ENCODE results near the gene SLC29A2.
"Not testable (repeated sequence)": the region's sequence is repeated elsewhere in the genome, so short reads cannot be mapped to it uniquely, and the experiment has no call there.

The SLC29A2 gene

DNA sequence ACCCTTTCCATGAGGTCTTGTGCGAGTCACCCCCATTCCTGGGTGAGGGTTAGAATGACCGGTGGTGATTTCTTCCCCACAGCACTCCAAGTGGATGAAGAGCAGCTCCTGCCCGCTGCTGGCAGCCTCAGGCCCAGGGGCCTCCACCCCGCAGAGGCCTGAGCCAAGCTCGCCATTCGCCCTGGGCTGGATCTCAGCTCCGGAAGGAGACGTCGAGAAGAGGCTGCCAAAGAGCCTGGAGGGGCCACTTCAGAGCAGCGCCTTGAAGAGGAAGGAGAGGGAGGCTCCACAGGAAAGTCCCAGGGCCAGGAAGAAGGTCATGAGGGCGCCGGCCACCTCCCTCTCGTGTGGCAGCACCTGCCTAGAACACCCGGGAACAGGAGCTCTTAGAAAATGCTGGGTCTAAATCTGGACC lies 8.4 kb downstream of the SLC29A2 start:
- Histone ChIP-seq H3K9ac (ENCODE audit: low read length) (no peak overlapping the region), H3K27ac (ENCODE audit: low read depth, low read length) (no peak overlapping the region), H3K36me3 (ENCODE audit: control insufficient read depth, insufficient read depth, low read length) (peaks cover 64% of the 10 kb centered on the region), H3K27me3 (ENCODE audit: control insufficient read depth, insufficient read depth, low read length) (no peaks in the 10 kb centered on the region), H3K4me3 (ENCODE audit: low read depth, low read length) (no peak overlapping the region), H3K4me1 (ENCODE audit: control insufficient read depth, insufficient read depth, low read length) (peaks cover 2% of the 10 kb centered on the region; the same call in 1 of the 2 replicates), H3K9me3 (ENCODE audit: control insufficient read depth, insufficient read depth, low read depth, low read length) (no peaks in the 10 kb centered on the region)

DNA sequence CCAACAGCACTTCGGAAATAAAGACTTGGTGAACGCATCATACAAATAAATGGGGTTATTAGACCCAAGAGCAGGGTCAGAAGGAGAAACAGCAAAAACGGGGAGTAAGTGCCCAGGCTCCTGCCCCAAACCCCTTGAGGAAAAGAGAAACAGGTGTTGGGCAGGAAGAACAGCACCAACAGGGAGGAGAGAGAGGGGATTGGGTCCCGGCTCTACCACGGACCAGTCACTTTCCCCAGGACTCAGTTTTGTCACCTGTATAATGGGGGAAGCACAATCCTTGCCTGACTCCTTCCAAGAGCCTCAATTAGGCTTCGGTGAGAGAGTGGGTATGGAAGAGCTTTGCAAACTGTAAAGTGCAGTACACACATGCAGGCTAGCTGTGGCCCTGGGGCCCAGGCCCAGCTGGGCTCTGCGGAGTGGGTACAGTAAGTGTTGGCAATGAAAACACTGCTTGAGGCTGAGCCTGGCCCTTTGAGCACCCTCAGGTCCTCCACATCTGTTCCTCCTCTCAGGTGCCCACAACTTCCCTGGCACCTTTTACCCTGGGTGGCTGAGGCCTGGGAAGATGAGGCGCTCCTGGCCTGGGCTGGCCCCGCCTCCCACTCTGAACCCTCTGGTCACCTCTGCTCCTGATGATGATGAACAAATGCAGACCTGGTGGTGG lies 8.9 kb downstream of the SLC29A2 start:
- peaks cover 58% of the 10 kb centered on the region for H3K36me3 ChIP-seq (ENCODE audit: control insufficient read depth, insufficient read depth, low read length)

GRCh38 chr11:66361502-66361941 lies 10.0 kb downstream of the SLC29A2 start:
- Histone ChIP-seq H3K4me1 (ENCODE audit: control insufficient read depth, insufficient read depth, low read length) (peaks cover 2% of the 10 kb centered on the region; the same call in 1 of the 2 replicates), H3K27ac (ENCODE audit: low read depth, low read length) (no peak overlapping the region), H3K4me3 (ENCODE audit: low read depth, low read length) (no peak overlapping the region), H3K36me3 (ENCODE audit: control insufficient read depth, insufficient read depth, low read length) (peaks cover 48% of the 10 kb centered on the region), H3K9ac (ENCODE audit: low read length) (no peak overlapping the region), H3K9me3 (ENCODE audit: control insufficient read depth, insufficient read depth, low read depth, low read length) (no peaks in the 10 kb centered on the region), H3K27me3 (ENCODE audit: control insufficient read depth, insufficient read depth, low read length) (no peaks in the 10 kb centered on the region)

More for the DNA sequence above, 8.9 kb downstream of the SLC29A2 start:
- H3K27me3 ChIP-seq (ENCODE audit: control insufficient read depth, insufficient read depth, low read length): no peaks in the 10 kb centered on the region
- no peak overlapping the region for H3K9ac ChIP-seq (ENCODE audit: low read length)
- no peak overlapping the region for H3K27ac ChIP-seq (ENCODE audit: low read depth, low read length)
- no peaks in the 10 kb centered on the region for H3K9me3 ChIP-seq (ENCODE audit: control insufficient read depth, insufficient read depth, low read depth, low read length)
- no peak overlapping the region for H3K4me3 ChIP-seq (ENCODE audit: low read depth, low read length)
- H3K4me1 ChIP-seq (ENCODE audit: control insufficient read depth, insufficient read depth, low read length): peaks cover 2% of the 10 kb centered on the region; the same call in 1 of the 2 replicates

- Histone ChIP-seq H3K4me3 (ENCODE audit: low read depth, low read length) (no peak overlapping the region), H3K9ac (ENCODE audit: low read length) (no peak overlapping the region), H3K9me3 (ENCODE audit: control insufficient read depth, insufficient read depth, low read depth, low read length) (no peaks in the 10 kb centered on the region), H3K36me3 (ENCODE audit: control insufficient read depth, insufficient read depth, low read length) (peaks cover 38% of the 10 kb centered on the region), H3K27ac (ENCODE audit: low read depth, low read length) (no peak overlapping the region), H3K27me3 (ENCODE audit: control insufficient read depth, insufficient read depth, low read length) (no peaks in the 10 kb centered on the region), H3K4me1 (ENCODE audit: control insufficient read depth, insufficient read depth, low read length) (peaks cover 2% of the 10 kb centered on the region; the same call in 1 of the 2 replicates)
Measured at GRCh38 chr11:66360406-66361073, 11.0 kb downstream of the SLC29A2 start.

GRCh38 chr11:66359662-66360087 lies 11.9 kb downstream of the SLC29A2 start:
- Histone ChIP-seq H3K27me3 (ENCODE audit: control insufficient read depth, insufficient read depth, low read length) (no peaks in the 10 kb centered on the region), H3K9ac (ENCODE audit: low read length) (no peak overlapping the region)

GRCh38 chr11:66350560-66351235 lies 20.9 kb downstream of the SLC29A2 start:
- H3K4me1 ChIP-seq (ENCODE audit: control insufficient read depth, insufficient read depth, low read length); H3K4me3 ChIP-seq (ENCODE audit: low read depth, low read length); H3K9ac ChIP-seq (ENCODE audit: low read length); H3K36me3 ChIP-seq (ENCODE audit: control insufficient read depth, insufficient read depth, low read length); H3K27ac ChIP-seq (ENCODE audit: low read depth, low read length); H3K27me3 ChIP-seq (ENCODE audit: control insufficient read depth, insufficient read depth, low read length); H3K9me3 ChIP-seq (ENCODE audit: control insufficient read depth, insufficient read depth, low read depth, low read length): not testable (repeated sequence)

More at GRCh38 chr11:66359662-66360087, 11.9 kb downstream of the SLC29A2 start:
- peaks cover 30% of the 10 kb centered on the region for H3K36me3 ChIP-seq (ENCODE audit: control insufficient read depth, insufficient read depth, low read length)
- no peak overlapping the region for H3K27ac ChIP-seq (ENCODE audit: low read depth, low read length)
- H3K9me3 ChIP-seq (ENCODE audit: control insufficient read depth, insufficient read depth, low read depth, low read length): no peaks in the 10 kb centered on the region
- no peak overlapping the region for H3K4me3 ChIP-seq (ENCODE audit: low read depth, low read length)
- peaks cover 2% of the 10 kb centered on the region; the same call in 1 of the 2 replicates for H3K4me1 ChIP-seq (ENCODE audit: control insufficient read depth, insufficient read depth, low read length)

DNA sequence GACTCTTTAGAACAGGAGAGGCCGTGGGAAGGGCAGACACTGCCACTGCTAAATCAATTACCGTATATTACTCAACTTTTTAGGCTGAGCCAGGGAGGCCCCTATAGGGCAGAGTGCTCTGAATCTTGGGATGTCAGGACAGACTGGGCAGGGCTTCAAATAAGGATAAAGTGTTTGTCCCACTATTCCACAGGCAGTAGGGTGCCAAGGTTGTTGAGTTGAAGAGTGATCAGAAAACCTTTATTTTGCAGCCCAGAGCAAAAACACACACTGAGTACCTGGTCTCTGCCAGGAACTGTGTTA lies 22.5 kb downstream of the SLC29A2 start:
- no peak overlapping the region for H3K9ac ChIP-seq (ENCODE audit: low read length)

GRCh38 chr11:66347425-66348276 lies 23.9 kb downstream of the SLC29A2 start, which contains the start of gene B4GAT1:
Gene B4GAT1 (minus strand): TSS chr11:66347629. CDS start chr11:66347545, 84 bp downstream.
- peak within 1 kb of the TSS; percentile 100 for H3K4me3 ChIP-seq (ENCODE audit: low read depth, low read length)
- H3K4me1 ChIP-seq (ENCODE audit: control insufficient read depth, insufficient read depth, low read length): peaks cover 12% of the 10 kb centered on the region
- no peak within 1 kb of the TSS for H3K27ac ChIP-seq (ENCODE audit: low read depth, low read length)

More for the DNA sequence above, 22.5 kb downstream of the SLC29A2 start:
- Histone ChIP-seq H3K27me3 (ENCODE audit: control insufficient read depth, insufficient read depth, low read length) (peaks cover 8% of the 10 kb centered on the region; the same call in 1 of the 2 replicates), H3K4me3 (ENCODE audit: low read depth, low read length) (no peak overlapping the region), H3K9me3 (ENCODE audit: control insufficient read depth, insufficient read depth, low read depth, low read length) (no peaks in the 10 kb centered on the region), H3K27ac (ENCODE audit: low read depth, low read length) (no peak overlapping the region), H3K4me1 (ENCODE audit: control insufficient read depth, insufficient read depth, low read length) (peaks cover 9% of the 10 kb centered on the region), H3K36me3 (ENCODE audit: control insufficient read depth, insufficient read depth, low read length) (peaks cover 3% of the 10 kb centered on the region; the same call in 1 of the 2 replicates)

DNA sequence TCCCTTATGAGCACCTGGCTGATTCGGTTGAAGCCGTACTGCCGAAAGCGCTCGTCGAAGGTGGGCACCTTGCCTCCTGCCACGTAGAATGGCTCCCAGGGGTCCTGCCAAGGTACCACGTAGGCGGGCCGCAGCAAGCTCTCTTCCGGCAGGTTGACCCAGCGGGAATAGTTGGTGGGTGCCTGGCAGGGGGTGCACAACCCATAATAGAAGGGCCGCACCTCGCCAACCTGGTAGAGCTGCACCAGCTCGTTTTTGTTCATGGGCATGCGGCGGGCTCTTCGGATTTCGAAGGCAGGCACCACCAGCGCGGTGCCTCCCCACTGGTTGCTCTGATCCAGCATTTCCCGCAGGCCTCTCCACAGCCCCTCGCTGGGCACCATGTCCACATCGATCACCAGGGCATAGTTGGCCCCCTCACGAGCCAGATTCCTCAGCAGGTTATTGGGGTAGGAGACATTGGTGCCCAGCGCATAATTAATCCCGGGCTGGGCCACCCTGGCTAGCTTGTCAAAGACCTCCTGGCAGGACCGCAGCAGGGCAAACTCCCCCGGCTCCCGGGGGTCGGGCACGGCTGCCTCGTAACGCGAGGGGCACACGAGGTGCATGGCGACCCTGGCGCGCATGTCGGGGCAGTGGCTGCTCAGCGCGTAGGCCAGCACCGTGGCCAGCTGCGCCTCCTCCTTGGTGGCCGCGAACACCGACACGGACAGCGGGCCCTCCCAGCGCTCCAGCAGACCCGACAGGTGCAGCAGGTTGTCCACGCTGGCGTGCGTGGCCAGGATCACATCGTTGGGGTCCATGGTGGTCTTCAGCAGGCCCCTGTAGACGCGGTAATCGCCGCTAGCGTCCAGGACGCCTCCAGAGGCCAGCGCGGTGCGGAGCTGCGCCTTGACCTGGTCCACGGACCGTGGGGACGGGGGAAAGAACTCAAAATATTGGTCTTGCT lies 24.8 kb downstream of the SLC29A2 start:
- H3K9ac ChIP-seq (ENCODE audit: low read length): peak overlapping the region; percentile 88
- H3K27ac ChIP-seq (ENCODE audit: low read depth, low read length): no peak overlapping the region
- H3K36me3 ChIP-seq (ENCODE audit: control insufficient read depth, insufficient read depth, low read length): peaks cover 4% of the 10 kb centered on the region
- H3K4me1 ChIP-seq (ENCODE audit: control insufficient read depth, insufficient read depth, low read length): peaks cover 12% of the 10 kb centered on the region
- peak overlapping the region; percentile 100 for H3K4me3 ChIP-seq (ENCODE audit: low read depth, low read length)
- peaks cover 8% of the 10 kb centered on the region; the same call in 1 of the 2 replicates for H3K27me3 ChIP-seq (ENCODE audit: control insufficient read depth, insufficient read depth, low read length)
- H3K9me3 ChIP-seq (ENCODE audit: control insufficient read depth, insufficient read depth, low read depth, low read length): no peaks in the 10 kb centered on the region

More at GRCh38 chr11:66347425-66348276, 23.9 kb downstream of the SLC29A2 start, which contains the start of gene B4GAT1:
- H3K9ac ChIP-seq (ENCODE audit: low read length): peak within 1 kb of the TSS; percentile 88
- no peaks in the 10 kb centered on the region for H3K36me3 ChIP-seq (ENCODE audit: control insufficient read depth, insufficient read depth, low read length)
- H3K27me3 ChIP-seq (ENCODE audit: control insufficient read depth, insufficient read depth, low read length): peaks cover 8% of the 10 kb centered on the region; the same call in 1 of the 2 replicates
- H3K9me3 ChIP-seq (ENCODE audit: control insufficient read depth, insufficient read depth, low read depth, low read length): no peaks in the 10 kb centered on the region
